ENCODE results near the gene RPLP1. TPM values are rescaled to one million over a fixed set of nuclear protein-coding genes. Genes with fewer than 3 reads are reported as not detected.

Gene RPLP1
- 100 to 1,000 TPM; 245 to 770 (median 386) TPM for total RNA-seq

GRCh38 chr15:69452692-69453521, at the start of gene RPLP1:
RPLP1 (plus strand) TSS chr15:69452818; CDS start chr15:69452949, 131 bp downstream.
- DNase-seq: peak; percentile 96 to 99 (median 97)
- peak; percentile 90 to 92 for TF ChIP-seq POLR2A (IDR thresholded peaks at IDR 0.05)
- TF ChIP-seq, protein P1, sequence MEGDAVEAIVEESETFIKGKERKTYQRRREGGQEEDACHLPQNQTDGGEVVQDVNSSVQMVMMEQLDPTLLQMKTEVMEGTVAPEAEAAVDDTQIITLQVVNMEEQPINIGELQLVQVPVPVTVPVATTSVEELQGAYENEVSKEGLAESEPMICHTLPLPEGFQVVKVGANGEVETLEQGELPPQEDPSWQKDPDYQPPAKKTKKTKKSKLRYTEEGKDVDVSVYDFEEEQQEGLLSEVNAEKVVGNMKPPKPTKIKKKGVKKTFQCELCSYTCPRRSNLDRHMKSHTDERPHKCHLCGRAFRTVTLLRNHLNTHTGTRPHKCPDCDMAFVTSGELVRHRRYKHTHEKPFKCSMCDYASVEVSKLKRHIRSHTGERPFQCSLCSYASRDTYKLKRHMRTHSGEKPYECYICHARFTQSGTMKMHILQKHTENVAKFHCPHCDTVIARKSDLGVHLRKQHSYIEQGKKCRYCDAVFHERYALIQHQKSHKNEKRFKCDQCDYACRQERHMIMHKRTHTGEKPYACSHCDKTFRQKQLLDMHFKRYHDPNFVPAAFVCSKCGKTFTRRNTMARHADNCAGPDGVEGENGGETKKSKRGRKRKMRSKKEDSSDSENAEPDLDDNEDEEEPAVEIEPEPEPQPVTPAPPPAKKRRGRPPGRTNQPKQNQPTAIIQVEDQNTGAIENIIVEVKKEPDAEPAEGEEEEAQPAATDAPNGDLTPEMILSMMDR (IDR thresholded peaks at IDR 0.05): no peak
- Histone ChIP-seq H3K27ac (peak within 1 kb of the TSS; percentile 84 to 97 (median 92)), H3K4me1 (peaks cover 0 to 18% (median 6%) of the 10 kb centered on the region in 4 donors), H3K4me3 (peak within 1 kb of the TSS; percentile 60 to 98 (median 82)), H3K27me3 (no peaks in the 10 kb centered on the region), H3K9me3 (no peaks in the 10 kb centered on the region), H3K36me3 (peaks cover 0 to 29% (median 0%) of the 10 kb centered on the region in 3 donors)

GRCh38 chr15:69403594-69403993, 49.0 kb upstream of the RPLP1 start:
- Histone ChIP-seq H3K36me3 (no peaks in the 10 kb centered on the region), H3K27ac (no peak overlapping the region), H3K4me1 (no peaks in the 10 kb centered on the region), H3K27me3 (no peaks in the 10 kb centered on the region), H3K9me3 (no peaks in the 10 kb centered on the region), H3K4me3 (no peak overlapping the region)
- no peak for DNase-seq
- TF ChIP-seq, protein P1 (IDR thresholded peaks at IDR 0.05): no peak
- TF ChIP-seq POLR2A (IDR thresholded peaks at IDR 0.05): no peak

GRCh38 chr15:69405110-69405509, 47.5 kb upstream of the RPLP1 start:
- Histone ChIP-seq H3K4me3 (no peak overlapping the region), H3K9me3 (no peaks in the 10 kb centered on the region), H3K4me1 (no peaks in the 10 kb centered on the region), H3K27me3 (no peaks in the 10 kb centered on the region), H3K27ac (no peak overlapping the region), H3K36me3 (no peaks in the 10 kb centered on the region)
- DNase-seq: no peak
- TF ChIP-seq POLR2A (IDR thresholded peaks at IDR 0.05): no peak

DNA sequence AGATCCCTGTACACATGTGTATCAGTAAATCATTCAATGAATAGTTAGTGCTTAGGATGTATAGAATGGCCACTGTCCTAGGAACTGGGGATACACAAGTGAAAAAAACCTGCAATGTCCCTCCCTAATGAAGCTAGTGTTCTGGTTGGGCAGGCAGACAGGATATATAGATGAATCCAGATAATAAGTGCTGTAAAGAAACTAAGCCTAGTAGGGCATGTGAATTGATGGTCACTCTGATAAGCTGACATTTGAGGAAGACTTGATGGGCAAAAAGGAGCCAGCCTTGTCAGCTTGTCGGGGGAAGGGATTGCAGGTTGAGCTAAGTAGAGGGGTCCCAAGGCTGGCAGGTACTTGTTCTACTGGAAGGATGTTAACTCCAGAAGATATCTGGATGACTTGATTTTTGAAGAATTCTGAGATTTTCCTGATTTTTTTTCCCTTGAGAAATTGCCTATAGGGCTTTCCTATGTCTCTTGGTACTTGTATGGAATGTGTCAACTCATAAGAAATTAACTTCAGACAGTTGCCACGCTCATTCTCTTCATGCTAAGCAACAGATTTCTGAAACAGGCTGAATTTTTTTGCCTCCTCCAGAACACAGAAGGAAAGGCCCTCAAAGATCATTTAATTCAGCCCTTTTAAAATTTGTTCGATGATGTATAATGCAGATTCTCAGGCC, 44.8 kb upstream of the RPLP1 start:
- Histone ChIP-seq H3K4me1 (no peaks in the 10 kb centered on the region), H3K27me3 (no peaks in the 10 kb centered on the region), H3K9me3 (no peaks in the 10 kb centered on the region), H3K36me3 (no peaks in the 10 kb centered on the region), H3K27ac (no peak overlapping the region), H3K4me3 (no peak overlapping the region)
- DNase-seq: no peak
- TF ChIP-seq POLR2A (IDR thresholded peaks at IDR 0.05): no peak
- TF ChIP-seq, protein P1 (IDR thresholded peaks at IDR 0.05): no peak

GRCh38 chr15:69408841-69409240, 43.8 kb upstream of the RPLP1 start:
- H3K4me3 ChIP-seq: no peak overlapping the region
- TF ChIP-seq, protein P1 (IDR thresholded peaks at IDR 0.05): no peak
- H3K36me3 ChIP-seq: no peaks in the 10 kb centered on the region
- H3K27ac ChIP-seq: no peak overlapping the region
- H3K9me3 ChIP-seq: no peaks in the 10 kb centered on the region
- DNase-seq: no peak
- H3K4me1 ChIP-seq: peaks cover 0 to 3% (median 0%) of the 10 kb centered on the region in 4 donors
- no peaks in the 10 kb centered on the region for H3K27me3 ChIP-seq
